Measurements from ENCODE around the gene P4HTM.

- TF ChIP-seq CTBP2 (IDR thresholded peaks at IDR 0.05; ENCODE audit: borderline replicate concordance, insufficient read depth, insufficient read length, low read length) = no peak
- TF ChIP-seq, protein P1, sequence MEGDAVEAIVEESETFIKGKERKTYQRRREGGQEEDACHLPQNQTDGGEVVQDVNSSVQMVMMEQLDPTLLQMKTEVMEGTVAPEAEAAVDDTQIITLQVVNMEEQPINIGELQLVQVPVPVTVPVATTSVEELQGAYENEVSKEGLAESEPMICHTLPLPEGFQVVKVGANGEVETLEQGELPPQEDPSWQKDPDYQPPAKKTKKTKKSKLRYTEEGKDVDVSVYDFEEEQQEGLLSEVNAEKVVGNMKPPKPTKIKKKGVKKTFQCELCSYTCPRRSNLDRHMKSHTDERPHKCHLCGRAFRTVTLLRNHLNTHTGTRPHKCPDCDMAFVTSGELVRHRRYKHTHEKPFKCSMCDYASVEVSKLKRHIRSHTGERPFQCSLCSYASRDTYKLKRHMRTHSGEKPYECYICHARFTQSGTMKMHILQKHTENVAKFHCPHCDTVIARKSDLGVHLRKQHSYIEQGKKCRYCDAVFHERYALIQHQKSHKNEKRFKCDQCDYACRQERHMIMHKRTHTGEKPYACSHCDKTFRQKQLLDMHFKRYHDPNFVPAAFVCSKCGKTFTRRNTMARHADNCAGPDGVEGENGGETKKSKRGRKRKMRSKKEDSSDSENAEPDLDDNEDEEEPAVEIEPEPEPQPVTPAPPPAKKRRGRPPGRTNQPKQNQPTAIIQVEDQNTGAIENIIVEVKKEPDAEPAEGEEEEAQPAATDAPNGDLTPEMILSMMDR (IDR thresholded peaks at IDR 0.05; ENCODE audit: control extremely low read depth in 1 of 3, insufficient read depth in 1 of 3, low read depth in 1 of 3, low read length in 3 of 3) = no peak
- TF ChIP-seq RXRA (IDR thresholded peaks at IDR 0.05; ENCODE audit: insufficient read depth, low read depth, low read length) = no peak
- TF ChIP-seq TAF1 (IDR thresholded peaks at IDR 0.05; ENCODE audit: low read depth, low read length) = no peak
- no peak for TF ChIP-seq MAX (IDR thresholded peaks at IDR 0.05)
- no peak for TF ChIP-seq NRF1 (IDR thresholded peaks at IDR 0.05; ENCODE audit: low read depth, low read length)
- no peak for TF ChIP-seq NANOG (IDR thresholded peaks at IDR 0.05; ENCODE audit: insufficient read depth, low read depth, low read length, poor library complexity, severe bottlenecking)
- no peak for TF ChIP-seq SIN3A (conservative IDR thresholded peaks at IDR 0.05 in 1 of 2, IDR thresholded peaks at IDR 0.05 in 1 of 2; ENCODE audit: low read depth in 1 of 2, low read length in 2 of 2)
- no peak for TF ChIP-seq TEAD4 (IDR thresholded peaks at IDR 0.05; ENCODE audit: low read depth, low read length)
- TF ChIP-seq POLR2AphosphoS5 (IDR thresholded peaks at IDR 0.05; ENCODE audit: low read depth, low read length) = no peak
These were observed 29.9 kb downstream of the P4HTM start for GRCh38 chr3:49019941-49020329.

Measured in H1 (cell line).